GM03348 (cell line): ENCODE data around the gene SLC2A10.
A peak's percentile ranks its signal among the peaks of the same experiment; 100 is the strongest.

Source experiments
- DNase-seq: peaks from one replicate; pipeline ENCODE4 v3.0.0; 2012; ENCODE audit warnings: low spot score

The SLC2A10 gene

GRCh38 chr20:46770330-46771194, 61.1 kb downstream of the SLC2A10 start:
- DNase-seq, result no peak

- DNase-seq, result no peak
Observed at GRCh38 chr20:46771195-46771588, 61.7 kb downstream of the SLC2A10 start.

- no peak for DNase-seq
Observed at GRCh38 chr20:46772901-46773300, 63.5 kb downstream of the SLC2A10 start.

- DNase-seq, result no peak
Observed at GRCh38 chr20:46773680-46774079, 64.2 kb downstream of the SLC2A10 start.

GRCh38 chr20:46774236-46774635, 64.8 kb downstream of the SLC2A10 start:
- DNase-seq, result no peak

- no peak for DNase-seq
Observed at GRCh38 chr20:46774943-46775560, 65.6 kb downstream of the SLC2A10 start.

GRCh38 chr20:46775806-46776205, 66.4 kb downstream of the SLC2A10 start:
- no peak for DNase-seq

- DNase-seq, result no peak
Observed at GRCh38 chr20:46777331-46777730, 67.9 kb downstream of the SLC2A10 start.

- DNase-seq, result no peak
Observed at GRCh38 chr20:46779831-46780230, 70.4 kb downstream of the SLC2A10 start.

- peak; percentile 64 for DNase-seq
Observed at GRCh38 chr20:46784436-46785127, 75.1 kb downstream of the SLC2A10 start.
